ACC112 (cell line): ENCODE measurements around the gene AKAP6.
A peak's percentile ranks its signal among the peaks of the same experiment; 100 is the strongest.

Source experiments
- H2AFZ ChIP-seq: fragments of 200-600 bp; sonication (generic); one replicate; pipeline ENCODE4 v1.6.0; 2017; ENCODE audit warnings: antibody characterized with exemption, low read length; ENCODE audit not compliant: unreplicated experiment
- H3K27ac ChIP-seq: fragments of 200-600 bp; sonication (generic); 2 replicates; pipeline ENCODE4 v1.5.1; 2014; ENCODE audit warnings: low read depth, mild to moderate bottlenecking, antibody characterized with exemption, low read length, moderate library complexity
- H3K27me3 ChIP-seq: fragments of 200-600 bp; sonication (generic); 2 replicates; pipeline ENCODE4 v1.6.1; 2014; ENCODE audit warnings: mild to moderate bottlenecking, antibody characterized with exemption, low read length, moderate library complexity, mixed read lengths; ENCODE audit not compliant: insufficient read depth
- H3K36me3 ChIP-seq: fragments of 200-600 bp; sonication (generic); 2 replicates; pipeline ENCODE4 v1.6.1; 2016; ENCODE audit warnings: mild to moderate bottlenecking, antibody characterized with exemption, low read length, moderate library complexity, mixed read lengths; ENCODE audit not compliant: insufficient read depth
- H3K4me1 ChIP-seq: fragments of 200-600 bp; sonication (generic); one replicate; pipeline ENCODE4 v1.6.1; 2016; ENCODE audit warnings: low read length, mixed read lengths; ENCODE audit not compliant: insufficient read depth, unreplicated experiment, control insufficient read depth
- H3K4me3 ChIP-seq: fragments of 200-600 bp; sonication (generic); 2 replicates; pipeline ENCODE4 v1.5.1; 2014; ENCODE audit warnings: mild to moderate bottlenecking, low read depth, low read length
- H3K79me2 ChIP-seq: fragments of 200-600 bp; sonication (generic); one replicate; pipeline ENCODE4 v1.6.0; 2016; ENCODE audit warnings: low read length; ENCODE audit not compliant: control insufficient read depth, unreplicated experiment, insufficient read depth

AKAP6 gene

GRCh38 chr14:32560209-32560857 is 231.2 kb downstream of the AKAP6 start:
- no peaks in the 10 kb centered on the region for H3K36me3 ChIP-seq
- H3K79me2 ChIP-seq: no peaks in the 10 kb centered on the region
- no peak overlapping the region for H3K4me3 ChIP-seq
- no peak overlapping the region for H2AFZ ChIP-seq
- H3K4me1 ChIP-seq: peaks cover 31% of the 10 kb centered on the region
- no peak overlapping the region for H3K27ac ChIP-seq
- no peaks in the 10 kb centered on the region for H3K27me3 ChIP-seq

DNA sequence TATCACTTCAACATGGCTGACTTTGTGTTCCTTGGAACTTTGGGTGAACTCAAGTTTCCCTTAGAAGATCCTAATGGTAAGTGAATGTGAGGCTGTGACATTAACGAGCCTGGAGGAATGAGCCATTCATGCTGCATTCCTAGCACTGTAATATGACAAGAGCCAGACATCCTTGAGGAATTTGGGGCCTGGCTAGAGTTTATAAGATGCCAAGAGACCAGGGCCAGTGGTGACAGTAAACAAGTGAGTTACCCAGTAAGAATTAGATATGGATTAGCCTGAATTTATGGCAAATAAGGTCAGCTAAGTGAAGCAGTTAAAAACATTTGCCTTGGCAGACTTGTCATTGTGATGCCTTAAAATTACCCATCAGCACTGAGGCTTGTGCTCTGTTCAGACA is 232.4 kb downstream of the AKAP6 start:
- H3K27ac ChIP-seq: no peak overlapping the region; the same call in 1 of the 2 replicates
- H2AFZ ChIP-seq: peak overlapping the region; percentile 48
- no peak overlapping the region for H3K4me3 ChIP-seq
- H3K27me3 ChIP-seq: no peaks in the 10 kb centered on the region
- H3K4me1 ChIP-seq: peaks cover 33% of the 10 kb centered on the region
- no peaks in the 10 kb centered on the region for H3K36me3 ChIP-seq
- no peaks in the 10 kb centered on the region for H3K79me2 ChIP-seq

- H3K36me3 ChIP-seq: no peaks in the 10 kb centered on the region
- peak overlapping the region; percentile 27 for H2AFZ ChIP-seq
- H3K4me3 ChIP-seq: no peak overlapping the region
- peaks cover 35% of the 10 kb centered on the region for H3K4me1 ChIP-seq
- H3K27ac ChIP-seq: no peak overlapping the region
- no peaks in the 10 kb centered on the region for H3K27me3 ChIP-seq
- H3K79me2 ChIP-seq: no peaks in the 10 kb centered on the region
Observed at GRCh38 chr14:32564596-32564995, 235.5 kb downstream of the AKAP6 start.

DNA sequence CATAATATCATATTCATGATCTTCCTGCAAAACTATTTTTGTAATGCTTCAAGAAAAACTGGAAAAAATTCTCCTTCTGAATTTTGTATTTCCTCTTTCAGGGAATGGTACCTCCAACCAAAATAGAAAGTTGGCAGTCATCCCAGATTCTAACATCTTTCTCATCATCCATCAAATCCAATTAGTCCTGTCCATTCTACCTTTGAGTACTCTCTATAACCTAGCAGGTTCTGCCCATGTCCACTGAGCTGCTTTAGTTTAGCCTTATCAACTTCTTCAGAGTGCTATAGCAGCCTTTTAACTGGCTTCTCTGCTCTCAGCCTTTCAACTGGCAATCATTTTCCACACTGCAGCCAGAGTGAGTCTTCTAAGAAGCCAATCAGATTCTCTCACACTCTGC is 236.2 kb downstream of the AKAP6 start:
- Histone ChIP-seq H3K36me3 (no peaks in the 10 kb centered on the region), H3K4me1 (peaks cover 29% of the 10 kb centered on the region), H3K4me3 (no peak overlapping the region), H3K27ac (no peak overlapping the region), H3K27me3 (no peaks in the 10 kb centered on the region), H3K79me2 (no peaks in the 10 kb centered on the region), H2AFZ (no peak overlapping the region)

DNA sequence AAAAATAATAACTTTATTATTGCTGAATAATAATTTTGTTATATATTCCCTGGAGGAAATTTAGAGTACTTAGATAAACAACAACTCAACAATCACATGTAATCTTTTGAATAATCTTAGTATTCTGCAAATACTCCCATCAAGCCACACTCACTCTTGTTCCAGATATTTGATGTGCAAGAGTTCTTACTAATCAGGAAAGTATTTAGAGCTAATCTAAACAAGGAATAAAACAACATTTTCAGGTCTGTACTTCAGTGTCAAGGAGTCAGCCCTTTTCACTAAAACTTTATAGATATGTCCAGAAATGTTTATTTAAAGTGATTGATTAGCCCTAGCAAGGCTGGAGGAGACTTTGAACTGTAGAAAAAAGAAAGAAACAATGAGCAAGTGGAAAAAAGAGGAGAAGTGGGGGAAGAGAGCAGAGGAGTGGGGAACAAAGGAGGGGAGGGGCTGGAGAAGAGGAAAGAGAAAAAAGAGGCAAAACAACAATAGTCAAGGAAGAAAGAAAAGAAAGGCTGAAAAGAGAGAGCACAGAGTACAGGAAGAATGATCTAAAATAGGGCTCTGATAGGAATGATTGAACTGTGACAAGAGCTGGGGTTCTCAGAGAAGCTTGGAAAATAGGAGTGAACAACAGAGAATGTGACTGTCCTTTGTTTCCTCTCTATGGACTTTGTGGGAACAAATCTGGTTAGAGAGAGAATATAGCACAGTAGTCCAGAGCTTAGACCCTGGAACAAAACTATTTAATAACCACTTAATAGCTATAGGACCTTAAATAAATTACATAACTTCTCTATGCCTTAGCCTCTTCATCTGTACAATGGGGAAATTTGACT is 238.7 kb downstream of the AKAP6 start:
- H3K4me1 ChIP-seq: peaks cover 26% of the 10 kb centered on the region
- H3K4me3 ChIP-seq: no peak overlapping the region
- peak overlapping the region; percentile 45 for H2AFZ ChIP-seq
- no peaks in the 10 kb centered on the region for H3K36me3 ChIP-seq
- no peaks in the 10 kb centered on the region for H3K27me3 ChIP-seq
- H3K27ac ChIP-seq: peak overlapping the region; percentile 52
- no peaks in the 10 kb centered on the region for H3K79me2 ChIP-seq

GRCh38 chr14:32571551-32571950 is 242.5 kb downstream of the AKAP6 start:
- H3K36me3 ChIP-seq: no peaks in the 10 kb centered on the region
- peaks cover 9% of the 10 kb centered on the region for H3K27me3 ChIP-seq
- no peak overlapping the region for H2AFZ ChIP-seq
- H3K4me3 ChIP-seq: no peak overlapping the region
- no peak overlapping the region for H3K27ac ChIP-seq
- H3K79me2 ChIP-seq: no peaks in the 10 kb centered on the region
- peaks cover 16% of the 10 kb centered on the region for H3K4me1 ChIP-seq

GRCh38 chr14:32571995-32572866 is 243.1 kb downstream of the AKAP6 start:
- no peak overlapping the region for H3K27ac ChIP-seq
- no peak overlapping the region for H2AFZ ChIP-seq
- no peaks in the 10 kb centered on the region for H3K79me2 ChIP-seq
- H3K4me3 ChIP-seq: no peak overlapping the region
- H3K27me3 ChIP-seq: peaks cover 9% of the 10 kb centered on the region
- peaks cover 15% of the 10 kb centered on the region for H3K4me1 ChIP-seq
- no peaks in the 10 kb centered on the region for H3K36me3 ChIP-seq

DNA sequence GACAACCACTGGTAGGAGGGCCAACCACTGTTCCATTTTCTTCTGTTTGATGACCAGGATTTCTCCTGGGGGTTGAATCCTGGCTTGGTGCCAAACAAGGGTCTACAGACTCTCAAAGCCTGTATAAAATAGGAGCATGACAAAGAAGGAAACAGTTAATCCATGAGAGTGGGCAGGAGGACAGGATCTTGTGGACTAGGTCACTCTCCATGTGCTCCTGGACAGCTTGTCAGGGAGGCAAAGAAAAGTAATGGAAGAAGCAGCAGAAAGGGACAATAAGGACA is 243.7 kb downstream of the AKAP6 start:
- Histone ChIP-seq H3K4me3 (no peak overlapping the region), H3K36me3 (no peaks in the 10 kb centered on the region), H2AFZ (no peak overlapping the region), H3K4me1 (peaks cover 10% of the 10 kb centered on the region), H3K79me2 (no peaks in the 10 kb centered on the region), H3K27ac (no peak overlapping the region), H3K27me3 (peaks cover 9% of the 10 kb centered on the region)

DNA sequence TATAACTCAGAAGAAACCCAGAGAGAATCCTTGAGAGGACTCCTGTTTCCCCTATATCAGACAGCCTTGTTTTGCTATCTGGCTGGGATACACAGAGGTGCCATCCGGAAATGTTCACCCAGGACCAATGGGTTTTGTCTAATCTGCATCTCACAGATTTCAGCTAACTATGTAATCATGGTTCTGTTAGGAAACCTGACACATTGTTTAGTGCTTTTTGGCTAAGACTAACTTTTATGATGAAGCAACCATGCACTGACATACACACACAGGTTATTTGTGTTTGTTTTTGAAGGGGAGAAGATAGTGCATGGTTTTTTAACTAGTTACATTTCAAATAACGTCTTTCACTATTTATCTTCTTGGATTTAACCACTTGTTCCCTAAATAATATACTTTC is 245.2 kb downstream of the AKAP6 start:
- Histone ChIP-seq H3K27me3 (peaks cover 9% of the 10 kb centered on the region), H3K79me2 (no peaks in the 10 kb centered on the region), H2AFZ (no peak overlapping the region), H3K4me1 (peaks cover 6% of the 10 kb centered on the region), H3K36me3 (no peaks in the 10 kb centered on the region), H3K4me3 (no peak overlapping the region), H3K27ac (no peak overlapping the region)

GRCh38 chr14:32576088-32576795 is 247.1 kb downstream of the AKAP6 start:
- H3K27ac ChIP-seq: no peak overlapping the region
- H3K36me3 ChIP-seq: no peaks in the 10 kb centered on the region
- peaks cover 6% of the 10 kb centered on the region for H3K4me1 ChIP-seq
- H3K27me3 ChIP-seq: peaks cover 9% of the 10 kb centered on the region
- peak overlapping the region; percentile 80 for H2AFZ ChIP-seq
- H3K4me3 ChIP-seq: peak overlapping the region; percentile 52
- no peaks in the 10 kb centered on the region for H3K79me2 ChIP-seq
